GM10266 (cell line): ENCODE measurements around the gene NBL1.

Experiments
- DNase-seq: peaks from one replicate; pipeline ENCODE4 v3.0.0; 2012; ENCODE audit errors: extremely low spot score
- CTCF ChIP-seq: IDR thresholded peaks from 2 replicates; pipeline ENCODE4 v1.5.1; 2012; ENCODE audit warnings: mild to moderate bottlenecking, low read depth; ENCODE audit not compliant: control insufficient read depth, insufficient read depth; ENCODE audit errors: missing control alignments

NBL1 gene

GRCh38 chr1:19664453-19665185 lies 20.5 kb downstream of the NBL1 start, which contains the start of gene HTR6:
HTR6 (plus strand) TSS chr1:19664875; CDS start chr1:19665754, 879 bp downstream.
- peak; percentile 89 for DNase-seq
- TF ChIP-seq CTCF: no peak

- no peak for DNase-seq
- no peak for TF ChIP-seq CTCF
Observed at GRCh38 chr1:19665186-19665495, 21.0 kb downstream of the NBL1 start.

- DNase-seq: no peak
- no peak for TF ChIP-seq CTCF
Observed at GRCh38 chr1:19665496-19666465, 21.7 kb downstream of the NBL1 start.

- no peak for TF ChIP-seq CTCF
- no peak for DNase-seq
Observed at GRCh38 chr1:19668888-19669287, 24.8 kb downstream of the NBL1 start.

GRCh38 chr1:19670787-19671186 lies 26.7 kb downstream of the NBL1 start:
- DNase-seq: no peak

GRCh38 chr1:19672237-19672636 lies 28.1 kb downstream of the NBL1 start:
- TF ChIP-seq CTCF: no peak
- no peak for DNase-seq

More at GRCh38 chr1:19670787-19671186, 26.7 kb downstream of the NBL1 start:
- no peak for TF ChIP-seq CTCF
